Panc1 (cell line): Measurements from ENCODE around the gene CLMN. TPM values are rescaled to one million over a fixed set of nuclear protein-coding genes. Genes with fewer than 3 reads are reported as not detected.

Source experiments
- ATAC-seq: fragments of 200-7000 bp; cut with Tn5 transposase; 2 replicates; pipeline ENCODE4 v1.9.1; 2020; ENCODE audit warnings: mild to moderate bottlenecking, moderate library complexity
- BruUV-seq: library from RNA; stranded (reverse); fragments of 400-500 nt; replicated peaks from 2 replicates; lab custom pipeline; 2021; lab: Mats Ljungman, UMichigan
- CTCF ChIA-PET: fragments of 300-600 bp; sonication (Branson Sonifier 250); formaldehyde crosslinking; loops from one replicate; lab custom pipeline; 2022; ENCODE audit warnings: antibody characterized with exemption; lab: Charles Lee
- POLR2A ChIA-PET: fragments of 300-600 bp; sonication (Branson Sonifier 250); formaldehyde crosslinking; loops from one replicate; lab custom pipeline; 2022; ENCODE audit warnings: antibody characterized with exemption; lab: Charles Lee
- DNase-seq: peaks from one replicate; pipeline ENCODE4 v3.0.0-alpha.2; 2010; ENCODE audit warnings: low read depth, low spot score
- H3K27ac ChIP-seq: 2 replicates; pipeline ENCODE4 v1.5.1; 2011; ENCODE audit warnings: mild to moderate bottlenecking, low read length, inconsistent platforms
- H3K27me3 ChIP-seq: fragments of 200-500 bp; sonication (Bioruptor generic); 2 replicates; pipeline ENCODE4 v1.6.0; 2014; ENCODE audit warnings: low read length, inconsistent platforms; ENCODE audit not compliant: control insufficient read depth, insufficient read depth
- H3K36me3 ChIP-seq: fragments of 200-500 bp; sonication (Bioruptor generic); 2 replicates; pipeline ENCODE4 v1.5.1; 2014; ENCODE audit warnings: inconsistent platforms, mild to moderate bottlenecking, low read length, moderate library complexity; ENCODE audit not compliant: control insufficient read depth, insufficient read depth
- H3K4me1 ChIP-seq: 2 replicates; pipeline ENCODE4 v1.5.1; 2011; ENCODE audit warnings: inconsistent platforms, mild to moderate bottlenecking, low read length, moderate library complexity; ENCODE audit not compliant: control insufficient read depth, insufficient read depth
- H3K4me3 ChIP-seq, 2 experiments: 2 replicates each; pipeline ENCODE4 v1.5.1; 2011 to 2012; ENCODE audit warnings: low read depth in 2 of 2, low read length in 2 of 2, mild to moderate bottlenecking in 2 of 2, inconsistent platforms in 1 of 2, moderate library complexity in 1 of 2
- H3K9me3 ChIP-seq: fragments of 200-500 bp; sonication (Bioruptor generic); 2 replicates; pipeline ENCODE4 v1.5.1; 2014; ENCODE audit warnings: low read depth, mild to moderate bottlenecking, inconsistent platforms, low read length, moderate library complexity; ENCODE audit not compliant: control insufficient read depth, insufficient read depth
- POLR2AphosphoS5 ChIP-seq: IDR thresholded peaks from 2 replicates; pipeline ENCODE4 v1.6.1; 2012; ENCODE audit warnings: mild to moderate bottlenecking, low read depth, low read length, moderate library complexity
- REST ChIP-seq, 2 experiments: IDR thresholded peaks; 2 replicates each; pipeline ENCODE4 v1.6.1; 2011 to 2012; ENCODE audit warnings: low read depth in 2 of 2, control low read depth in 1 of 2, low read length in 1 of 2, mild to moderate bottlenecking in 1 of 2, moderate library complexity in 1 of 2; ENCODE audit not compliant: insufficient read depth in 1 of 2
- SIN3A ChIP-seq: IDR thresholded peaks from 2 replicates; pipeline ENCODE4 v1.6.1; 2012; ENCODE audit warnings: low read depth, mild to moderate bottlenecking, low read length, moderate library complexity, borderline replicate concordance; ENCODE audit not compliant: insufficient read depth
- TCF7L2 ChIP-seq: IDR thresholded peaks from 2 replicates; pipeline ENCODE4 v1.6.1; 2011; ENCODE audit warnings: mild to moderate bottlenecking, low read depth, low read length, inconsistent platforms
- in situ Hi-C: cut with HindIII; loops from 2 replicates; pipeline ENCODE4 v1.10.0; 2016; ENCODE audit warnings: low sequenced_read_pairs, low pct_unique_long_range_greater_than_20kb
- intact Hi-C: fragments of 100-400 bp; cut with micrococcal nuclease; formaldehyde crosslinking; loops from one replicate; pipeline ENCODE4 v1.10.0; 2022; ENCODE audit not compliant: unreplicated experiment
- total RNA-seq: library from RNA; stranded (reverse); gene quantifications from one replicate; pipeline ENCODE4 v1.2.1, GENCODE V29; 2021; ENCODE audit not compliant: unreplicated experiment
- TF ChIP-seq, protein P1 (sequence below): fragments of 450-650 bp; IDR thresholded peaks from 2 replicates; pipeline ENCODE4 v1.5.1; 2017; ENCODE audit warnings: mild to moderate bottlenecking

The CLMN gene
- total RNA-seq, 1 experiment from 2014 or later = 34.9 TPM

GRCh38 chr14:95134304-95134933 is 185.3 kb downstream of the CLMN start:
- intact Hi-C loops (no loop called here), in situ Hi-C loops (no loop called here)
- CTCF ChIA-PET = no interaction called here
- H3K9me3 ChIP-seq = no peaks in the 10 kb centered on the region
- no peak overlapping the region for H3K4me3 ChIP-seq
- POLR2A ChIA-PET = no interaction called here
- ATAC-seq (no peak), DNase-seq (no peak)
- TF ChIP-seq SIN3A (no peak), POLR2AphosphoS5 (no peak)
- no peak overlapping the region for H3K27ac ChIP-seq
- no TSS peak for BruUV-seq
- H3K4me1 ChIP-seq = no peaks in the 10 kb centered on the region; the same call in 1 of the 2 replicates
- H3K36me3 ChIP-seq = no peaks in the 10 kb centered on the region; the same call in 1 of the 2 replicates
- no peaks in the 10 kb centered on the region for H3K27me3 ChIP-seq

DNA sequence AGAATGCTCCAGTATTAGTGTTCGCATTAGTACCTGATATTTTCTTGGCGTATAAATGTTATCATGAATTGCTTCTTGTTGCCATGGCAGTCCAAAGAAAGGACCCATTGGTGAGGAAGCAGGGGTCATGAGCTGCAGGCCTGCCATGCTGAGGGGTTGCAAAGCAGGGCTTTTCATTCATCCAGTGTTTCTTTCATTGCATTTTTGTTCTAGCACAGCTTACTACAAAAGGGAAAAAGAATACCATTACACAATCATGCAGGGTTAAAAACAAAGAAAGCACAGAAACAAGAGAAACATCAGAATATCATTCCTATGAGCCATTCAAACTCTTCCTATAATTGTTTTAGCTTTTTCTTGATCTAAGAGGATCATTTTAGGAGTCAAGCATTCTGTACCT is 186.4 kb downstream of the CLMN start:
- no peaks in the 10 kb centered on the region; the same call in 1 of the 2 replicates for H3K36me3 ChIP-seq
- ChIA-PET POLR2A (no interaction called here), CTCF (no interaction called here)
- H3K4me3 ChIP-seq = no peak overlapping the region
- BruUV-seq = no TSS peak
- H3K9me3 ChIP-seq = no peaks in the 10 kb centered on the region
- no peaks in the 10 kb centered on the region; the same call in 1 of the 2 replicates for H3K4me1 ChIP-seq
- H3K27ac ChIP-seq = no peak overlapping the region
- ATAC-seq = no peak
- intact Hi-C loops (no loop called here), in situ Hi-C loops (no loop called here)
- TF ChIP-seq POLR2AphosphoS5 (no peak), SIN3A (no peak), REST (IDR thresholded peaks at IDR 0.05; ENCODE audit: insufficient read depth in 1 of 2, low read depth in 2 of 2, low read length in 1 of 2) (no peak), TCF7L2 (no peak)
- TF ChIP-seq, protein P1, sequence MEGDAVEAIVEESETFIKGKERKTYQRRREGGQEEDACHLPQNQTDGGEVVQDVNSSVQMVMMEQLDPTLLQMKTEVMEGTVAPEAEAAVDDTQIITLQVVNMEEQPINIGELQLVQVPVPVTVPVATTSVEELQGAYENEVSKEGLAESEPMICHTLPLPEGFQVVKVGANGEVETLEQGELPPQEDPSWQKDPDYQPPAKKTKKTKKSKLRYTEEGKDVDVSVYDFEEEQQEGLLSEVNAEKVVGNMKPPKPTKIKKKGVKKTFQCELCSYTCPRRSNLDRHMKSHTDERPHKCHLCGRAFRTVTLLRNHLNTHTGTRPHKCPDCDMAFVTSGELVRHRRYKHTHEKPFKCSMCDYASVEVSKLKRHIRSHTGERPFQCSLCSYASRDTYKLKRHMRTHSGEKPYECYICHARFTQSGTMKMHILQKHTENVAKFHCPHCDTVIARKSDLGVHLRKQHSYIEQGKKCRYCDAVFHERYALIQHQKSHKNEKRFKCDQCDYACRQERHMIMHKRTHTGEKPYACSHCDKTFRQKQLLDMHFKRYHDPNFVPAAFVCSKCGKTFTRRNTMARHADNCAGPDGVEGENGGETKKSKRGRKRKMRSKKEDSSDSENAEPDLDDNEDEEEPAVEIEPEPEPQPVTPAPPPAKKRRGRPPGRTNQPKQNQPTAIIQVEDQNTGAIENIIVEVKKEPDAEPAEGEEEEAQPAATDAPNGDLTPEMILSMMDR = no peak
- H3K27me3 ChIP-seq = no peaks in the 10 kb centered on the region
- no peak for DNase-seq

DNA sequence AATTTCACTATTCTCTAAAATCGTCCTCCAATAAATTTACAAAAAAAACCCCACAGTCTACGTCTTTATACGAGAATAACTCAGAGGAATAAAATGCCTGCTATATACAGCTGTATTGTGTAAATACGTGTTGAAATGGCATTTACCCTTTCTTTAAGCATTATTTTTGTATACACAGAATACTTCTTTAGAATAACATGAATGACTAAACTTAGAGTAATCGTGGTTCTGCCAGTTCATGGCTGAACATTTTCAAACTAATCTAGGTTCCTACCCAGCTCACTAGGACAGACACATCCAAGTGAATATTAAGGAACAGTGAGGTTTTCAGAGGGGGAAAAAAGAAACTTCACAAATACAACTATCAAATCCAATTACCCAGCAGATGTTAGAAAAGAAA is 186.9 kb downstream of the CLMN start:
- in situ Hi-C loops = no loop called here
- ChIA-PET CTCF (no interaction called here), POLR2A (no interaction called here)
- no peaks in the 10 kb centered on the region; the same call in 1 of the 2 replicates for H3K36me3 ChIP-seq
- no peak overlapping the region for H3K4me3 ChIP-seq
- DNase-seq = no peak
- BruUV-seq = no TSS peak
- no peak overlapping the region for H3K27ac ChIP-seq
- H3K9me3 ChIP-seq = no peaks in the 10 kb centered on the region
- no peaks in the 10 kb centered on the region for H3K27me3 ChIP-seq
- no peak for TF ChIP-seq TCF7L2
- TF ChIP-seq, protein P1 = no peak
- TF ChIP-seq REST (IDR thresholded peaks at IDR 0.05; ENCODE audit: insufficient read depth in 1 of 2, low read depth in 2 of 2, low read length in 1 of 2) = no peak
- no peak for TF ChIP-seq POLR2AphosphoS5
- no peak for TF ChIP-seq SIN3A
- H3K4me1 ChIP-seq = no peaks in the 10 kb centered on the region; the same call in 1 of the 2 replicates
- intact Hi-C loops = no loop called here
- no peak for ATAC-seq
